K562 (cell line): ENCODE results near the gene GRIN2A. TPM values are rescaled to one million over a fixed set of nuclear protein-coding genes. Genes with fewer than 3 reads are reported as not detected.

ENCODE experiments used
- ATAC-seq: fragments of 200-7000 bp; cut with Tn5 transposase; 3 replicates; pipeline ENCODE4 v1.9.1; 2020; ENCODE audit warnings: moderate library complexity
- BruUV-seq: library from RNA; stranded (reverse); fragments of 400-500 nt; replicated peaks from 2 replicates; lab custom pipeline; 2021; lab: Mats Ljungman, UMichigan
- CTCF ChIA-PET: fragments of 300-600 bp; formaldehyde crosslinking; extraction: SDS; loops from one replicate; lab custom pipeline; 2021; ENCODE audit warnings: low intra/inter-chr PET ratio; lab: Yijun Ruan, JAX
- POLR2A ChIA-PET: fragments of 300-600, 350-650 bp; sonication (Branson Sonifier 250); formaldehyde crosslinking; extraction: SDS; loops from one replicate; lab custom pipeline; 2021; ENCODE audit warnings: antibody characterized with exemption, inconsistent platforms; lab: Yijun Ruan, JAX
- DNase-seq, 4 experiments: peaks; one replicate each; pipeline versions ENCODE4 v3.0.0 to v3.0.0-alpha.2; 2011 to 2018; ENCODE audit warnings: low spot score in 3 of 4, mixed read lengths in 3 of 4; ENCODE audit errors: extremely low read depth in 1 of 4
- FAIRE-seq: peaks from 2 replicates; lab custom pipeline; 2011; peaks lifted over from hg19 to GRCh38; lab: Jason Lieb, UNC
- H2AFZ ChIP-seq: 2 replicates; pipeline ENCODE4 v1.6.0; 2011; ENCODE audit warnings: low read depth, low read length, control low read depth, inconsistent platforms
- H3K27ac ChIP-seq: fragments of 200-600 bp; 3 replicates; pipeline ENCODE4 v1.8.0; 2011; ENCODE audit warnings: low read depth, mild to moderate bottlenecking, control low read depth, inconsistent platforms, low read length, moderate library complexity, mixed read lengths; ENCODE audit errors: extremely low read depth
- H3K27me3 ChIP-seq, 2 experiments: fragments of 300-600 bp in 1 of 2; 2 replicates in 1 of 2; 3 replicates in 1 of 2; pipeline versions ENCODE4 v1.6.0 to v1.8.0; 2011; ENCODE audit warnings: inconsistent platforms in 2 of 2, low read length in 2 of 2, mild to moderate bottlenecking in 1 of 2, mixed read lengths in 1 of 2, moderate library complexity in 1 of 2; ENCODE audit not compliant: control insufficient read depth in 2 of 2, insufficient read depth in 2 of 2
- H3K36me3 ChIP-seq: fragments of 300-600 bp; 3 replicates; pipeline ENCODE4 v1.8.0; 2011; ENCODE audit warnings: mild to moderate bottlenecking, low read length, inconsistent platforms; ENCODE audit not compliant: control insufficient read depth, insufficient read depth
- H3K4me1 ChIP-seq, 2 experiments: fragments of 200-600 bp in 1 of 2; replicated peaks in 1 of 2; 2 replicates in 1 of 2; 3 replicates in 1 of 2; pipeline versions ENCODE4 v1.5.1 to v1.8.0; 2011; ENCODE audit warnings: inconsistent platforms in 2 of 2, low read length in 2 of 2, mild to moderate bottlenecking in 1 of 2, mixed read lengths in 1 of 2, moderate library complexity in 1 of 2; ENCODE audit not compliant: control insufficient read depth in 2 of 2, insufficient read depth in 2 of 2
- H3K4me2 ChIP-seq: 2 replicates; pipeline ENCODE4 v1.6.1; 2011; ENCODE audit warnings: low read length, control low read depth, inconsistent platforms, mixed read lengths; ENCODE audit not compliant: insufficient read depth
- H3K4me3 ChIP-seq: fragments of 200-600 bp; sonication (generic), shearing (Covaris generic); 2 replicates; pipeline ENCODE4 v1.5.1; 2016; ENCODE audit warnings: control low read depth, inconsistent platforms
- H3K79me2 ChIP-seq: fragments of 200-600 bp; 3 replicates; pipeline ENCODE4 v1.8.0; 2011; ENCODE audit warnings: low read length, inconsistent platforms; ENCODE audit not compliant: control insufficient read depth, insufficient read depth
- H3K9ac ChIP-seq, 2 experiments: 2 replicates each; pipeline versions ENCODE4 v1.6.0 to v1.6.1; 2011; ENCODE audit warnings: low read depth in 2 of 2, low read length in 2 of 2, control low read depth in 1 of 2, inconsistent platforms in 1 of 2, mild to moderate bottlenecking in 1 of 2, mixed read lengths in 1 of 2; ENCODE audit not compliant: insufficient read depth in 1 of 2
- H3K9me1 ChIP-seq: one replicate; pipeline ENCODE4 v1.6.0; 2011; ENCODE audit warnings: inconsistent platforms, mild to moderate bottlenecking, low read length, moderate library complexity; ENCODE audit not compliant: control insufficient read depth, insufficient read depth
- H3K9me3 ChIP-seq: replicated peaks from 2 replicates; pipeline ENCODE4 v1.5.1; 2011; ENCODE audit warnings: low read depth, low read length, inconsistent platforms; ENCODE audit not compliant: control insufficient read depth, insufficient read depth
- H4K20me1 ChIP-seq: replicated peaks from 2 replicates; pipeline ENCODE4 v1.6.1; 2011; ENCODE audit warnings: low read length, inconsistent platforms, mixed read lengths; ENCODE audit not compliant: control insufficient read depth, insufficient read depth
- ARID4B ChIP-seq: sonication (generic); formaldehyde crosslinking; IDR thresholded peaks from 2 replicates; pipeline ENCODE4 v1.8.0; 2022; ENCODE audit warnings: mild to moderate bottlenecking, missing genetic modification reagents
- GATA2 ChIP-seq: sonication (generic); formaldehyde crosslinking; IDR thresholded peaks from 2 replicates; pipeline ENCODE4 v1.4.0; 2020; ENCODE audit warnings: mild to moderate bottlenecking, missing genetic modification reagents
- HMBOX1 ChIP-seq: sonication (generic); IDR thresholded peaks from 2 replicates; pipeline ENCODE4 v1.6.1; 2016
- MCM3 ChIP-seq: fragments of 450-650 bp; IDR thresholded peaks from 2 replicates; pipeline ENCODE4 v1.6.1; 2016
- MLX ChIP-seq, 2 experiments: fragments of 450-650 bp in 1 of 2; sonication (generic) in 1 of 2; formaldehyde crosslinking; conservative IDR thresholded peaks; 2 replicates each; pipeline versions ENCODE4 v1.4.0 to v1.8.1; 2020 to 2022; ENCODE audit warnings: mild to moderate bottlenecking in 1 of 2, missing genetic modification reagents in 1 of 2
- MNT ChIP-seq, 2 experiments: fragments of 450-650 bp; conservative IDR thresholded peaks; 2 replicates each; pipeline ENCODE4 v1.6.1; 2017; ENCODE audit warnings: mild to moderate bottlenecking in 2 of 2, moderate library complexity in 2 of 2
- NR4A1 ChIP-seq, 2 experiments: fragments of 250-450 bp in 1 of 2; fragments of 450-650 bp in 1 of 2; sonication (Bioruptor Pico) in 1 of 2; IDR thresholded peaks; 2 replicates each; pipeline versions ENCODE4 v1.4.0 to v1.6.1; 2016 to 2020; ENCODE audit warnings: mild to moderate bottlenecking in 2 of 2, missing compliant biosample characterization in 1 of 2, missing genetic modification characterization in 1 of 2, moderate library complexity in 1 of 2
- NUFIP1 ChIP-seq: fragments of 450-650 bp; IDR thresholded peaks from 2 replicates; pipeline ENCODE4 v1.6.1; 2018; ENCODE audit not compliant: partially characterized antibody
- PML ChIP-seq: IDR thresholded peaks from 2 replicates; pipeline ENCODE4 v1.6.1; 2012; ENCODE audit warnings: low read length, inconsistent platforms
- RAD51 ChIP-seq: fragments of 450-650 bp; IDR thresholded peaks from 2 replicates; pipeline ENCODE4 v1.7.1; 2016; ENCODE audit warnings: low read depth, mild to moderate bottlenecking, borderline replicate concordance
- SAFB2 ChIP-seq: fragments of 200-400 bp; formaldehyde crosslinking; IDR thresholded peaks from 2 replicates; pipeline ENCODE4 v1.6.1; 2018; ENCODE audit warnings: borderline replicate concordance, low read length, low read depth, moderate library complexity; ENCODE audit not compliant: severe bottlenecking
- TRIM28 ChIP-seq: fragments of 450-650 bp; IDR thresholded peaks from 2 replicates; pipeline ENCODE4 v1.6.1; 2017
- ZBTB7A ChIP-seq: IDR thresholded peaks from 2 replicates; pipeline ENCODE4 v1.6.1; 2011; ENCODE audit warnings: low read depth, mild to moderate bottlenecking, low read length, moderate library complexity, borderline replicate concordance; ENCODE audit not compliant: control insufficient read depth
- ZFX ChIP-seq: sonication (generic); formaldehyde crosslinking; IDR thresholded peaks from 2 replicates; pipeline ENCODE4 v1.8.0; 2022; ENCODE audit warnings: mild to moderate bottlenecking, missing genetic modification reagents, moderate library complexity
- ZNF184 ChIP-seq: sonication (generic); formaldehyde crosslinking; IDR thresholded peaks from 2 replicates; pipeline ENCODE4 v1.5.0; 2020; ENCODE audit warnings: missing genetic modification reagents
- whole genome bisulfite sequencing: fragments of 100-300 bp; shearing (Covaris generic); methylation state at CpG from one replicate; pipeline ENCODE4 v1.1.6; 2016; ENCODE audit warnings: low coverage, mixed read lengths; ENCODE audit not compliant: insufficient coverage; ENCODE audit errors: missing lambda C conversion rate; 5-methylcytosine and 5-hydroxymethylcytosine counted together
- in situ Hi-C: fragments of 300-500 bp; cut with MboI; formaldehyde crosslinking; loops from 4 replicates; pipeline ENCODE4 v1.15.0; 2018; ENCODE audit warnings: inconsistent platforms, mixed read lengths
- intact Hi-C: fragments of 100-400 bp; cut with micrococcal nuclease; formaldehyde crosslinking; loops from 2 replicates; pipeline ENCODE4 v1.14.2; 2022
- polyA plus RNA-seq, 8 experiments: library from polyadenylated mRNA; depleted of rRNA in 4 of 8; stranded (reverse) in 5 of 8; unstranded in 3 of 8; fragments of >200 nt; fragmentation: Nextera tagmentation in 2 of 8; fragmentation: Illumina TruSeq in 1 of 8; extraction: Ambion mirVana in 2 of 8; extraction: Trizol in 1 of 8; gene quantifications; 2 replicates each; pipeline versions ENCODE4 v1.2.1 to v1.2.3, GENCODE V29; 2011 to 2014; ENCODE audit warnings: inconsistent platforms in 1 of 8, missing spikeins in 1 of 8
- total RNA-seq, 7 experiments: library from RNA; depleted of rRNA in 6 of 7; stranded (reverse); fragments of >200 nt in 6 of 7; fragmentation: Illumina TruSeq in 2 of 7; extraction: Trizol in 2 of 7; gene quantifications; 2 replicates each; pipeline versions ENCODE4 v1.2.1 to v1.2.3, GENCODE V29; 2011 to 2021; ENCODE audit warnings: low replicate concordance in 1 of 7

Gene GRIN2A
- total and polyA plus RNA-seq, 9 of the 15 experiments (the other 6 are each of a cell fraction or from before 2014, with no cell fraction given) = not detected

GRCh38 chr16:9757687-9758086, 424.5 kb downstream of the GRIN2A start:
- H3K4me2 ChIP-seq = no peak overlapping the region
- H3K4me1 ChIP-seq = no peaks in the 10 kb centered on the region
- CTCF ChIA-PET = no interaction called here
- 6% methylated on average over 4 of the region's 4 CpGs for WGBS
- H3K27me3 ChIP-seq = peaks cover 0 to 2% of the 10 kb centered on the region in 2 experiments; a peak in 2 of 5 replicates
- POLR2A ChIA-PET = no interaction called here
- H3K4me3 ChIP-seq = no peak overlapping the region
- no peaks in the 10 kb centered on the region for H3K9me1 ChIP-seq
- DNase-seq (no peak), FAIRE-seq (no peak), ATAC-seq (no peak)
- no peaks in the 10 kb centered on the region for H3K36me3 ChIP-seq
- H4K20me1 ChIP-seq = no peaks in the 10 kb centered on the region
- H3K9me3 ChIP-seq = no peaks in the 10 kb centered on the region
- no peaks in the 10 kb centered on the region for H3K79me2 ChIP-seq
- no peak overlapping the region for H2AFZ ChIP-seq
- no peak overlapping the region for H3K27ac ChIP-seq
- BruUV-seq = no TSS peak
- no peak for TF ChIP-seq MNT (conservative IDR thresholded peaks at IDR 0.05)
- no peak for TF ChIP-seq NR4A1 (CRISPR knock-in tag; IDR thresholded peaks at IDR 0.05)
- TF ChIP-seq NR4A1 (tag; IDR thresholded peaks at IDR 0.05) = no peak
- no peak for TF ChIP-seq RAD51
- no peak for TF ChIP-seq ZFX (CRISPR knock-in tag)
- TF ChIP-seq TRIM28 = no peak
- no peak for TF ChIP-seq MCM3
- TF ChIP-seq SAFB2 = no peak
- TF ChIP-seq ZBTB7A = no peak
- TF ChIP-seq MLX (CRISPR knock-in tag; conservative IDR thresholded peaks at IDR 0.05) = no peak
- TF ChIP-seq ARID4B = no peak
- no peak for TF ChIP-seq PML
- TF ChIP-seq ZNF184 (CRISPR knock-in tag) = no peak
- TF ChIP-seq NUFIP1 = no peak
- no peak for TF ChIP-seq HMBOX1
- TF ChIP-seq GATA2 (CRISPR knock-in tag) = no peak
- intact Hi-C loops = no loop called here
- no peak overlapping the region for H3K9ac ChIP-seq
- in situ Hi-C loops = no loop called here
